Activated naive CD4-positive, alpha-beta T cell (primary cell): ENCODE measurements around the gene FRMD8.
A peak's percentile ranks its signal among the peaks of the same experiment; 100 is the strongest.

Experiments
- DNase-seq, 4 experiments: peaks; one replicate each; lab custom pipeline; 2025; lab: John Stamatoyannopoulos, UW

Gene FRMD8

DNA sequence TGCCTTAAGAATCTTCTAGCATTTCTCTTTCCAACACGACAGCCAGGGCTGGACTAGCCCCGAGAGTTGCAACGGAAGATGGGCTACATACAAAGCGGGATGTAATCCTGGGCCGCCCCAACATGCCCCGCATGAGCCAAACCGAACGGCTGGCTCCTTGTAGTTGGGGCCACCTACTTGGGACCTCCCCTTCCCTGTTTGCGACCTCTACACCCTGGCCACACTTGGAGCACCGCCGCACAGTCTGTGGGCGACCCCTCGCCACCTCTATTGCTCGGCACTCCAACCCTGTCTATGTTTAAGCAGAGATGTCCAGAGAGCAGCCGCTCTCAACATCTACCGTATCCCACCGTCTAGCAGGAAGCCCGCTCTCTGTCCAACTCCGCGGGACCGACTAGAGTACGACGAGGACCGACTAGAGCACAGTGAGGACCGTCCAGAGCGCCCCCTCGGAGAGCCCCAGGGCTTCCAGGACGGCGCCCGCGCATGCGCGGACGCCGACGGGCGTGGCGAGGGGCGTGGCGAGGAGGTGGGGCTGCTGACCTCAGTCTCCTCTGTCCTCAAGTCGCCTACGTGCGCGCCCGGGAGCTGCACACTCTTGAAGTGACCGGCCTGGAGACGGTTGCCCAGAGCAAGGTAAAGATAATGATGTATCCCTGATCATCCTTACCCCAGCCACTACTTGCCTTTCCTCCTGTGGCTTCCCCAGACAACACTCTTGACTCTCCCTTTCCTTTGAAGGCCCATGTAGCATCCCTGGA is 68.4 kb downstream of the FRMD8 start:
- peak; percentile 44 to 67 (median 56) for DNase-seq

DNA sequence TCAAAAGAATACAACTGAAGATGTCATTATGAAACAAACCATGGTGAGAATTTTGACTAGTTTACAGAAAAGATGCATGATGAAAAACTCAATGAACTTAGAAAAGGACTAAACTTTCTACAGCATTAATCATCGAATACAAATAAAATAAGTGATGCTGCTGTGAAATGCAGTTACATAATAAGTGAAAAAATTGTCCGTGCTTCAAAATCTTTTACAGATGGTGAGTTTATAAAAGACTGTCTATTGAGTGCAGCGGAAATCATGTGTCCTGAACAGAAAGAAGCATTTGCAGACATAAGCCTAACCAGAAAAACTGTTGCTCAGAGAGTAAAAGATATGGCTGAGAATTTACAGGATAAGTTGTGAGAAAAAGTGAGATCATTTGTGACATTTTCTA is 70.0 kb downstream of the FRMD8 start:
- no peak for DNase-seq

DNA sequence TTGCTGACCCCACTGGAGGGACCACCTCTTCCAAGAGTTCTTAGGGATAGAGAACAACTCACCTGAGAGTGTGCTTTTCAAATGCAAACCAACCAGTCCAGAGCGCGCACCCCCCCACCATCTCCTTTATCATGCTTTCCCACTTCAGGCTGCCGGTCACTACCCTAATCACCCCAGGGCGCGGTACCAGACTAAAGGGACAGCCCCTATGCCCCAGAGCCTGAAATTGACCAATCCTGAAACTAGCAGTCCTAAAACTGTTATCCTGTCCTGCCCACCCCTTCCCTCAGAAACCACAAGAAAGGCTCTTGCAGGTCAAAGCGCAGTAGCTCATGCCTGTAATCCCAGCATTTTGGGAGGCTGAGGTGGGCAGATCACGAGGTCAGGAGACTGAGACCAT is 73.1 kb downstream of the FRMD8 start:
- no peak for DNase-seq
